ENCODE measurements around the gene TFPI. TPM values are rescaled to one million over a fixed set of nuclear protein-coding genes. Genes with fewer than 3 reads are reported as not detected.

TFPI gene
- total and polyA plus RNA-seq, 7 donors, result 2.3 to 83.1 (median 29.3) TPM

DNA sequence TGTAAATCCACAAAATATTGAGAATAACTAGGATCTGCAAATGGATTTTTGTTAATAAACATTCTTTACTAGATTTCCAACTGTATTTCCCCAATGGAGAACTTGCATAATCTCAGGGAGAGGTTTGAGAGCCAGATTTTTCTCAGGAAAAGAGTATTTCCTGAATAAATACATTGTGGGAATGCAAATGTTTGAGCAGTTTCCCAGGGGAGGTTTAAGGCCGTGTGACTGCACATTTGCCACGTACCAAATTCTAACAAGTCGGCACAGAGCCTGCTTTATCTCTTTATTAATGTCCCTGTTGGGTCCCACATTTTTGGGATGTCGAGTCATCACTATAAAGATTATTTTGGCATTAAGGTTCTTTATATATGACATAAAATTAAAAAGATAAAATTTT lies 27.0 kb downstream of the TFPI start:
- H3K27ac ChIP-seq, result no peak overlapping the region
- intact Hi-C loops (cut with DNase I), result no loop called here

DNA sequence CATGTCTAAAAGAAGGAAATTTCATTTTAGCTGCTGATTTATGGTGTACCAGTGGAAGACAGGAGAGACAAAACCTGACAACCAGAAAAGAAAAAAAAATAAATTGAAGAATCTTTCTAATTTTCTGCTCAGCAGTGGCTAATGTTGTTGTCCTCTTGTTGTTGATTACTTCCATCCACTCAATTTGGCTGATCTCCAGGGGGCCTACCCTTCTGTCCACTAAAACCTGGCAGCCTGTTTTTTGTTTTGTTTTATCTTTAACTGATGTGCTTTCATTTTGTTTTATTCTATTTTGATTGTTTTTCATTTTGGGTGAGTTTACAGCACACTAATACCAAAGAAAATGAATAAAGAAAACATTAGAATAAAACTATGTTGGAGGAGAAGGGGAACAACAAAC lies 27.4 kb downstream of the TFPI start:
- no peaks in the 10 kb centered on the region for H3K36me3 ChIP-seq
- H3K27ac ChIP-seq, result no peak overlapping the region
- H3K4me1 ChIP-seq, result no peaks in the 10 kb centered on the region
- intact Hi-C loops (cut with DNase I), result no loop called here
- no peaks in the 10 kb centered on the region for H3K9me3 ChIP-seq
- TF ChIP-seq, protein P1, sequence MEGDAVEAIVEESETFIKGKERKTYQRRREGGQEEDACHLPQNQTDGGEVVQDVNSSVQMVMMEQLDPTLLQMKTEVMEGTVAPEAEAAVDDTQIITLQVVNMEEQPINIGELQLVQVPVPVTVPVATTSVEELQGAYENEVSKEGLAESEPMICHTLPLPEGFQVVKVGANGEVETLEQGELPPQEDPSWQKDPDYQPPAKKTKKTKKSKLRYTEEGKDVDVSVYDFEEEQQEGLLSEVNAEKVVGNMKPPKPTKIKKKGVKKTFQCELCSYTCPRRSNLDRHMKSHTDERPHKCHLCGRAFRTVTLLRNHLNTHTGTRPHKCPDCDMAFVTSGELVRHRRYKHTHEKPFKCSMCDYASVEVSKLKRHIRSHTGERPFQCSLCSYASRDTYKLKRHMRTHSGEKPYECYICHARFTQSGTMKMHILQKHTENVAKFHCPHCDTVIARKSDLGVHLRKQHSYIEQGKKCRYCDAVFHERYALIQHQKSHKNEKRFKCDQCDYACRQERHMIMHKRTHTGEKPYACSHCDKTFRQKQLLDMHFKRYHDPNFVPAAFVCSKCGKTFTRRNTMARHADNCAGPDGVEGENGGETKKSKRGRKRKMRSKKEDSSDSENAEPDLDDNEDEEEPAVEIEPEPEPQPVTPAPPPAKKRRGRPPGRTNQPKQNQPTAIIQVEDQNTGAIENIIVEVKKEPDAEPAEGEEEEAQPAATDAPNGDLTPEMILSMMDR (IDR thresholded peaks at IDR 0.05), result no peak
- TF ChIP-seq EP300 (IDR thresholded peaks at IDR 0.05), result no peak
- TF ChIP-seq POLR2AphosphoS5 (IDR thresholded peaks at IDR 0.05), result no peak
- no peak for TF ChIP-seq POLR2A (IDR thresholded peaks at IDR 0.05)
- no peak overlapping the region for H3K4me3 ChIP-seq
- no peaks in the 10 kb centered on the region for H3K27me3 ChIP-seq
- no peak for DNase-seq

More for the DNA sequence above, 27.0 kb downstream of the TFPI start:
- 74 to 88% methylated on average over 4 of the region's 4 CpGs for WGBS, 2 donors
- H3K4me1 ChIP-seq, result no peaks in the 10 kb centered on the region
- no peak overlapping the region for H3K4me3 ChIP-seq
- no peak for DNase-seq
- no peaks in the 10 kb centered on the region for H3K9me3 ChIP-seq
- H3K36me3 ChIP-seq, result no peaks in the 10 kb centered on the region
- no peak for TF ChIP-seq EP300 (IDR thresholded peaks at IDR 0.05)
- TF ChIP-seq, protein P1 (IDR thresholded peaks at IDR 0.05), result no peak
- no peak for TF ChIP-seq POLR2AphosphoS5 (IDR thresholded peaks at IDR 0.05)
- TF ChIP-seq POLR2A (IDR thresholded peaks at IDR 0.05), result no peak
- no peaks in the 10 kb centered on the region for H3K27me3 ChIP-seq

DNA sequence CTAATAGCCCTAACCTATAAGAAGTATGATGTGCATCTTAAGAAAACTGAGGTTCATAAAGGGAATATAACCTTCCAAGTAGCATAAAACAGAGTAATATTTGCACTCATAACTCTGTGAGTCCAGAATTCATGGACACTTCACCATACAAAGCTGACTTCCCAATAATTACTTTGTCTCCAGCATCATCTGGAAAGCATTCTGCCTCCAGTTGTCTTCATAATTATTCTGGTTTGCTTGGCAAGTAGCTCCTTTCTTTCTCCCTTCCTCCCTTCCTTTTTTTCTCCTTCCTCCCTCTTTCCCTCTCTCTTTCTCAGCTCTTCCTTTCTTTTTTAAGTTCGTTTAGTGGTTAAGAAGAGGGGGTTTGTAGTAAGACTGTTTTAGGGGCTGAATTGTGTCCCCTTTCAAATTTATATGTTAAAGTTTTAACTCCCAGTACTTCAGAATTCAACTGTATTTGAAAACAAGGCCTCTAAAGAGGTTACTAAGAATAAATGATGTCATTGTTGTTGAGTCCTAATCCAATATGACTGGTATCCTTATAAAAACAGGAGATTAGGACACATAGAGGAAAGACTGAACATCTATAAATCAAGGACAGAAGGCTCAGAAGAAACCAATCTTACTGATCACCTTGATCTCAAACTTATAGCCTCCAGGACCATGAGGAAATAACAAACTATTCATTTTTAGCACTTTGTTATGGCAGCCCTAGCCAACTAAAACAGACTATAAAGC lies 28.9 kb downstream of the TFPI start:
- Histone ChIP-seq H3K36me3 (no peaks in the 10 kb centered on the region), H3K27ac (no peak overlapping the region), H3K27me3 (no peaks in the 10 kb centered on the region), H3K4me3 (no peak overlapping the region), H3K4me1 (no peaks in the 10 kb centered on the region), H3K9me3 (no peaks in the 10 kb centered on the region)
- DNase-seq, result no peak
- TF ChIP-seq EP300 (IDR thresholded peaks at IDR 0.05), result no peak
- TF ChIP-seq, protein P1 (IDR thresholded peaks at IDR 0.05), result no peak
- no peak for TF ChIP-seq POLR2AphosphoS5 (IDR thresholded peaks at IDR 0.05)
- TF ChIP-seq POLR2A (IDR thresholded peaks at IDR 0.05), result no peak
- WGBS, 2 donors, result 81 to 85% methylated on average over 1 of the region's 1 CpG
- intact Hi-C loops (cut with DNase I), result no loop called here

DNA sequence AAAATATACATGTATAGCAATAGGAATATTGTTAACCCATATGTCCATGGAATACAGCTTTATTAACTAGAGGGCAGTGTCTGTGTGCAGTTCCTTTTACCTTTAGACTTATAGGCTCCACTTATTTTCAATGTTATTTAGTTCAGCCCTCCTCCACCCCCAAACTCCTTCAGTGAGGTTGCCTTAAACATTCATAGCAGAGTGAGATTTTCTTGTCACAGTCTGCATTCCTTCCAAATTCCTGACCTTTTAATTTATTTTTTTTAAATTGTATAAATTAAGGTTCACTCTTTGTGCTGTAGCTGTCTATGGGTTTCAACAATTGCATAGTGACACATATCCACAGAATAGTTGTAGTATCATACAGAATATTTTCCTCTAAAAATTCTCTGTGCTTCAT lies 30.9 kb downstream of the TFPI start:
- Histone ChIP-seq H3K4me1 (no peaks in the 10 kb centered on the region), H3K4me3 (no peak overlapping the region), H3K27ac (no peak overlapping the region), H3K9me3 (no peaks in the 10 kb centered on the region), H3K36me3 (no peaks in the 10 kb centered on the region), H3K27me3 (no peaks in the 10 kb centered on the region)
- DNase-seq, result no peak
- TF ChIP-seq, protein P1 (IDR thresholded peaks at IDR 0.05), result no peak
- intact Hi-C loops (cut with DNase I), result no loop called here

DNA sequence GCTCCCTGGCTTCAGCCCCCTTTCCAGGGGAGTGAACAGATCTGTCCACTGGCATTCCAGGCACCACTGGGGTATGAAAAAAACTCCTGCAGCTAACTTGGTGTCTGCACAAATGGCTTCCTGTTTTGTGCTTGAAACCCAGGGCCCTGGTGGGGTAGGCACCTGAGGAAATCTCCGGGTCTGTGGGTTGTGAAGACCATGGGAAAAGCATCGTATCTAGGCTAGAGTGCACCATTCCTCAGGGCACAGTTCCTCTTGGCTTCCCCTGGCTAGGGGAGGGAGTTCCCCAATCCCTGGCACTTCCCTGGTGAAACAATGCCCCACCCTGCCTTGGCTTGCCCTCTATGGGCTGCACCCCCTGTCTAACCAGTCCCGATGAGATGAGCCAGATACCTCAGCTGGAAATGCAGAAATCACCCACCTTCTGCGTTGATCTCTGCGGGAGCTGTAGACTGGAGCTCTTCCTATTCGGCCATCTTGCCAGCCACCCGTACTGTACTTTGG lies 34.1 kb downstream of the TFPI start:
- H3K4me3 ChIP-seq, result no peak overlapping the region
- H3K27ac ChIP-seq, result no peak overlapping the region
- H3K36me3 ChIP-seq, result no peaks in the 10 kb centered on the region
- peaks cover 0 to 3% (median 0%) of the 10 kb centered on the region in 4 donors for H3K9me3 ChIP-seq
- H3K4me1 ChIP-seq, result no peaks in the 10 kb centered on the region
- H3K27me3 ChIP-seq, result no peaks in the 10 kb centered on the region
- DNase-seq, result no peak
- intact Hi-C loops (cut with DNase I), result no loop called here
- TF ChIP-seq POLR2A (IDR thresholded peaks at IDR 0.05) (no peak), EP300 (IDR thresholded peaks at IDR 0.05) (no peak), POLR2AphosphoS5 (IDR thresholded peaks at IDR 0.05) (no peak)
- TF ChIP-seq, protein P1 (IDR thresholded peaks at IDR 0.05), result no peak
- WGBS, 2 donors, result 95 to 96% methylated on average over 7 of the region's 7 CpGs
